GM18951 (cell line): Measurements from ENCODE around the gene GRK5.

Experiments
- POLR2A ChIP-seq: IDR thresholded peaks from 4 replicates; pipeline ENCODE4 v1.6.1; 2011; ENCODE audit warnings: mild to moderate bottlenecking; ENCODE audit not compliant: insufficient read length, insufficient read depth; ENCODE audit errors: extremely low read depth
- in situ Hi-C: fragments of 300-500 bp; cut with MboI; formaldehyde crosslinking; loops from one replicate; pipeline ENCODE4 v1.12.0; 2022; ENCODE audit warnings: low sequenced_read_pairs, mixed read lengths, inconsistent platforms; ENCODE audit not compliant: unreplicated experiment

GRK5 gene

DNA sequence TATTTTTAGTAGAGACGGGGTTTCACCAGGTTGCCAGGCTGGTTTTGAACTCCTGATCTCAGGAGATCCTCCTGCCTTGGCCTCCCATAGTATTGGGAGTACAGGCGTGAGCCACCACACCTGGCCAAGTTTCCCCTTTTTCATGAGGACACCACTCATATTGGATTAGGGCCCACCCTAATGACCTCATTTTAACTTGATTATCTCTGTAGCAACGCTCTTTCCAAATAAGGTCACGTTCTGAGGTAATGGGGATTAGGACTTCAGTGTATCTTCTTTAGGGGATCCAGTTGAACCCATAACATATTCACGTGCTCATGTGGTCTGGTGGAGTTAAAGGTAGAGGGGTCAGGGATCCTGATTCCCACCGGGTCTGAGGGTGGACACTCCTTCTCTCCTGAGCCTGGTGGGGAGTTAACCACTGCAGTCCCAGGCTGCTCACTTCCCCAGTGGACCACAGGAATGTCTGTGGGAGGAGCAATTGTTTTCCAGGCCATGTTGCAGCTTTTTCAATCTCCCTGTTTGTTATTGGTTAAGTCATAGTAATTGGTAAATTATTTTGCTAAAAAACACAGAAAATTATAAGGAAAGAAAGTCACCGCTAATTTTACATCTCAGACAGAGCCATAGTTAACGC is 130.5 kb downstream of the GRK5 start:
- TF ChIP-seq POLR2A: no peak
- in situ Hi-C loops: no loop called here

DNA sequence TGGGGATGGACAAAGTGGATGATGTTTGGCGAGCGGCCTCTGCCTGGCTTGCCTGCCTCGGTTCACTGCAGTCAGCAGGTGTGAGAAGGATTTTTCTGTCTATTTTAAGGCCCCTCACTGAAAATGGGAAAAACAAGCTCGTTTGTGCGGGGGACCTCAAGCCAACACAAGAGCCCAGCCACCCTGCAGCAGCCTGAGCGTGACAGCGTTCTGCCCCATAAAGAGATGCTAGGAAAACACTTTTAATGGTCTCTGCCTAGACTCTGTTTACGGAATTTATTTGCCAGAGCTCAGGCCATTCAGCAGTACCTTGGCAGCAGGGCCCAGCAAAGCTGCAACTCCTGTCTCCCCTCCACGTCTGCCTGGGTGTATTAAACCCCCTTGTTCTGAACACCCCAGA is 131.7 kb downstream of the GRK5 start:
- in situ Hi-C loops: no loop called here
- no peak for TF ChIP-seq POLR2A

DNA sequence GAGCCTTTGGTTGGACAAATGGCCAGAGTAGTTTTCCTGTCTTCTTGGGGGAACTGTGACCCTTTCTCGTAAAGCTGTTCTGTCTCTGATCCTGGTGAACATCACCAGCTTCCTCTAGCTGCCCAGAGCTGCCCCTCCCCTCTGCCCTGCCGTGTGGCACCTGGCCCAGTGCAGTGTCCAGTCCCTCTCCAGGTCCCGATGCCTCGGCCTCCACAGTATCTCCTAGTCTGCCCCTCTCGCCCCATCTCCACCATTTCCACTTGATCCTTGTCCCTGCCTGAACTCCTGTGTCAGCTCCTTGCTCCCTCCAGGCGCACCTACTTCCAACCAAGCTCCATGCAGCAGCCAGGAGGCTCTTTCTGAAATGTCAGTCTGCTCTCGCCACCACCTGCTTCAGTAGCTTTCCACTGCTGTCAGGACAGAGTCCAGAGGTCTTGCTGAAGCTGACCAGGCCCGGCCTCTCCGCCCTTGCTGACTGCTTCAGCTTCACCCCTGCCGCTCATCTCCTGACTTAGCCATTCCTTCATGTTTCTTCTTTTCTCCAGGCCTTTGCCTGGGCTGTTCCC is 133.6 kb downstream of the GRK5 start:
- no peak for TF ChIP-seq POLR2A

DNA sequence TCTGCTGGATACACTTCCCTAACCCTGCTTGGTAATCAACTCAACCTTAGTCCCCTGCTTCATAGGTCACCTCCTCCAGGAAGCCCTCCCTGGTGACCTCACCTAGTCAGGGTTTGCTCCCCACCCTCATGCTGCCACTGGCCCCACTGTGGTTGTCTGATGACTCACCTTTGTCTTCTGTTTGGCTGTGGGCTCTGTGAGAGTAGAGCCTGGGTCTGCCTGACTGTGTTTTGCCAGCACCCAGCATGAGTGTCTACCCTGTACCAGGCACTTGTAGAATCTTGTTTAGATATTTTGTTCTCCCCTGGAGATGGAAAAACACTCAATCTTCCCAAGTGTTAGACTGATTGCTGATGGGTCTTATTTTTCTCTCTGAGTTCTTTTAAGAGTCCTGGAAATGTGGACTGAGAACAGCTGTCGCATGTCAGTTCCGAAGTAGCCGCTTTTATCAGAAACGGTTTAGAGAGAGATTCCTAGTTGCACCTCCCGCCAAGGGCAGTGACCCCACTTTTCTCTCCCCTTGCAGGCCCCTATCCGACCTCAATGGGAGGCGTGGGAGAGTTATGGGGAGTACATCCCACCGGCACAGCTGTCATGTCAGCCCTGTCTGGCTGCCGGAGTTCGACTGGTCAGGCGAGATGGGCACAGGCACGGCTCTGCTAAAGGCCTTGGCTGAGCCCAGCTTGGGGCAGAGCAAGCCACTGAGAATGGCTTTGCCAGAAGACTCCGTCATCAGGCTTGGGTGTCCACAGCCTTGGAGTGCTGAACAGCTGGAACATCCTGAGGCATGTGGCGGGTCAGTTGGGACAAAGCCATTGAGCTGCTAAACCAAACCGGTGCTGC is 134.3 kb downstream of the GRK5 start:
- in situ Hi-C loops: no loop called here
- no peak for TF ChIP-seq POLR2A

More for the DNA sequence above, 133.6 kb downstream of the GRK5 start:
- in situ Hi-C loops: no loop called here

DNA sequence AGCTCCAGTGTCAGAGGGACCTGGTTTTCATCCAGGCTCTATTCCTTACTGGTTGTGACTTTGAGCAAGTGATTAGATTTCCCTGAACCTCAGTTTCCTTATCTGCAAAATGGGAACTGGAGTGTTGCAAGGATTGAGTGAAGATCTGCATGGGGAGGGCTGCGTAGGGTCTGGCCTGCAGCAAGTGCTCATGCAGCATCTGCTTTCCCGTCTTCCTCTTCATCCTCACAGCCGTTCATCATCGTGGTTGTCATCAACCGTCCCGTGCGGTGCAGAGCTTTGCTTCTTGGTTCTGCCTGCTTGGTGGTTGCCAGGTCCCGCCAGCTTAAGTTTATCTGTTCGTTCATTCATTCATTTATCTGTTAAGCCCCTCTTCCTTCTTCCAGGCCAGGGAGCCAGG is 135.0 kb downstream of the GRK5 start:
- in situ Hi-C loops: no loop called here
- no peak for TF ChIP-seq POLR2A

DNA sequence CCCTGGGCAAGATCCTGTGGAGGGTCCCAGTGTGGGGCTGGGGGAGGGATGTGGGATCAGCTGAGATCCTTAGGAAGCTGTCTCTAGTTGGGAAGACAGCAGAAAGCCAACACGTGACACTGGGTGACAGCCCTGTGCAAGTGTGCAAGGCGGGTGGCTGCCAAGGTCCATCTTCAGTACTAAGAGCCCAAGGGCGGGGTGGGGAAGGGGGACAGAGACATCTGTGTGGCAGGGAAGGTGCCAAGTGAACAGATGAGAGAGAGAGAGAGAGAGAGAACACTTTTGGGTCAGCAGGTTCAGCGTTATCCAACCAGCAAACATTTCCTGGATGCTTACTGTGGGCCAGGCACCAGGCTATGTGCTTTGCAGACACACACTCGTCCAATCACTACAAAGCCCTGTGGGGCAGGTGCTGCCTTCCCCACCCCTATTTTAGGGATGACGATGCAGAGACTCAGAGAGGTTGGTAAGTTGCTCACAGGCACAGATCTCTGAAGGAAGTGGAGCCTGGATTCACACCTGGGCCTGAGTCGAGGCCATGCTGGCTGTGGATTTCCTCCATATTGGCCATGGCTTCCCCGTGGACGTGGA is 135.7 kb downstream of the GRK5 start:
- TF ChIP-seq POLR2A: no peak
- in situ Hi-C loops: no loop called here

DNA sequence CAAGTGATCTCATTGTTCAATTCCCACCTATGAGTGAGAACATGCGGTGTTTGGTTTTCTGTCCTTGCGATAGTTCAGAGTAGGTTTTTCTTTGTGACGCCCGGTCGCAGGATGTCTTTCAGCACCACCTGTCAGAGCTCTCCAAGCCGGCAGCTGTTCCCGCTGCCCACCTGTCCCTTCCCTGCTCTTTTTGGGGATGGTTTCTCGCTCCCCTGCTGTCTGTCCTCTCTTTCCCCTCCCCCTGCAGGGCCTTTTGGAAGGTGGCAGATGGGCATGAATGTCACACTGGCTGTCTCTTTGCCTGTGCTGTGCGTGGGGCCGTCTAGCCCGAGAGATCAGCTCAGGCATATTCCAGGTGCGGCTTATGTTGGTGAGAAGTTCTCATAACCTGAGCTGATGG is 137.0 kb downstream of the GRK5 start:
- in situ Hi-C loops: no loop called here
- TF ChIP-seq POLR2A: no peak

DNA sequence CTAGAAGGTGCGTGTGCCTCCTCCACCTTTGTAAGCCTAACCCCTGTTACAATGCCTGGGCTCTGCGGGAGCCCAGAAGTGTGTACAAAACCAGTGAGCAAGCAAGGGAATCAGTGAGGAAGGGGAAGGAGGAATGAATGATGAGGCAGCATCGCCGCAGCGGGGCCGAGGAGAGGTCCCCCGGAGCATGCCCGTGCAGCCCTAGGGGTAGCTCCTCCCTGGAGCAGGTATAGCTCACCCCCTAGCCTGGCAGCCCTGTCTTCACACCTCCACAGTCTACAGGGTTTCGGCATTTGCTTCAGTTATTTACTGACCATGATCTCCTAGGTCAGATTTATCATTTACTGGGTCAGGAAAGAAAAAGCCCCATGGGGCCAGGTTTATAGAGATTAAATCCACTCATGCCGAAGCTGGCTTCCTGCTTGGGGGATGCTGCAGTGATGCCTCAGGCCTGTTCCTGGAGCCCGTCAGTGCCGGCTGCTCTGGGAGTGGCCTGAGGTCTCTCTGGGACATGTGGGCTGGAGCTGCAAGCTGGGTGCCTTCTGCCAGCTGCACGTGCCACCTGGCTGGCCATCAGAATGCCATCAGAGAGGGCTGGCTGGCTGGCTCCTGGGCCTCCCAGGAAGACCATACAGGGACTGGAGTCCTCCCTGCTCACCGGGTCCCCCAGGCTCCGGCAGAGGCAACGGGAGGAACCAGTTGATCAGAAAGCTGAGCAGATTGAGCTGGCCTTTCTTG is 138.9 kb downstream of the GRK5 start:
- in situ Hi-C loops: no loop called here
- TF ChIP-seq POLR2A: no peak

DNA sequence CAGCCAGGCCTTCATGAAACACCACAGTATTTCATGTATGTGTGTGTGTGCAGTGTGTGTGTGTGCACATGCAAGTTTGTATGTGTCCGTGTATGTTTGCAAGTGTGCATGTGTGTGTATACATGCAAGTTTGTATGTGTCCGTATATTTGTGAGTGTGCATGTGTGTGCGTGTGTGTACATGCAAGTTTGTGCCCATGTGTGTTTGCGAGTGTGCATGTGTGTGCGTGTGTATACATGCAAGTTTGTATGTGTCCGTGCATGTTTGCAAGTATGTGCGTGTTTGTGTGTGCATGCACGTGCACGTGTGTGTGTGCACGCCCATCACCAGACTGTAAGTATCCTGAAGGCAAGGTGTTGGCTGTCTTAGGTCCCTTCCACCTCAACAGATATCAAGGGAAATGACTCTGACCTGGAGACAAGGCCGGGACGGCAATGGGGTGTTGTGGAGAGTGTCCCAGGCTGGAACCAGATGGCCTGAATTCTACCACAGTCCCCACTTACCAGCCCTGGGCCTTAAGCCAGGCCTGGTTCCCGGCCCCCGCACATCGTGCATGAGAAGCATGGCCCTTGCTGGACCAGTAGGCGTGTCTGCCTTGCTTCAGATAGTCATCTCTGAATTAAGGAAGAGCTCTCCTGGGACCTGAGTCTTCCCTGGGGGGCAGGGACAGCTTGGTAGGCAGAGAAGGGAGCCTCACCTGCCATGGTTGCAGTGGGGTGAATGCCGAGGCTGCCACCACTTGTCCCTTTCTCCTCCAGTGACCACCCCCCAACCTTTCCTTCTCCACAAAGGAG is 140.0 kb downstream of the GRK5 start:
- TF ChIP-seq POLR2A: no peak
- in situ Hi-C loops: no loop called here

DNA sequence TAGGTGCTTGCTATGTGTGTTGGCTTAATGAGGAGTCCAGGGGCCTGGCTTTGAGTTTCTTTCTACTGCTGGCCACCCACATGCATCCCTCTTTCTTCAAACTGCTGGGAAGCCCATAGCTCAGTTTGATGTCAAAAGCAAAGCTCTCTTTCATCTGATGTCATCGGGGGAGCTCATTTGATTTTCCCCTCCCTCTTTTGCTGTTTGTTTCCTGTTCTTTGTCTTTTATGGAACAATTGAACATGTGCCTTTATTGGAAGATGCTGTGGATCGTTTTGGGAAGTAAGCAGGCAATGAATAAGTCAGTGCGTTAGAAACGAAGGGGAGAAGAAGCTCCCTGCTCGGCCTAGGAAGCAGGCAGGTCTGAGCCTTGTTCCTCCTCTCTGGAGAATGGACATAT is 140.7 kb downstream of the GRK5 start:
- in situ Hi-C loops: no loop called here
- TF ChIP-seq POLR2A: no peak

DNA sequence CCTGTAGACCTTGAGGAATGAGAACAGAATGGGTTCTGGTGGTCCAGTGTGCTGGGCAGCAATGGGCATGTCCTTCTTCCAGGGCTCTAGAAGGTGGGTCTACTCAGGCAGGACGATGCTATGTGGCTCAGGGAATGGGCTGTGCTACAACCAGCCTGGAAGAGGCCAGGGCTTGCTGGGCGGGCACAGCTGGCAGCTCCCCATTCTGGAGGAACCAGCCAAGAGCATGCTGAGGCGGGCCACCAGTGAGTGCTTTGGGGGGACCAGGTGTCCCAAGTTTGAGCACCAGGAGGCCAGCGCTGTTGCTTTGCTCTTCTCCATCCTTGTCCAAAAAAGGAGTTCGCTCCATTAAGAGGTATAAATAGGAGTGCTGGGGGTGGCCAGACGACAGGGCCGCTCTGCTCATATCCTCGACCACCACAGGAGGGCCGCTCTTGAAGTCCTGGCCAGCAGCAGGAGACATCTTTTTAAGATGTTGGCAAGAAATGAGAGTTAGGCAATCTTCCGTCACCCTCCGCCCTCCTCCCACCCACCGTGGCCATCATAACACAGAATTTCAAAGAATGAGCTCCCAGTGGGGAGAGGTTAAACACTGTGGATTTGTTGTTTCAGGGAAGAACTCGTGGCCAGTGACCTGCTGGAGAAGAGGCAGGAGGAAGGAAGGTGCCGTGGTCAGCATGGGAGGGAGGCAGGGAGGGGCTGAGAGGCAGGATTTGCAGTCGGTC is 141.3 kb downstream of the GRK5 start:
- TF ChIP-seq POLR2A: no peak
- in situ Hi-C loops: no loop called here

DNA sequence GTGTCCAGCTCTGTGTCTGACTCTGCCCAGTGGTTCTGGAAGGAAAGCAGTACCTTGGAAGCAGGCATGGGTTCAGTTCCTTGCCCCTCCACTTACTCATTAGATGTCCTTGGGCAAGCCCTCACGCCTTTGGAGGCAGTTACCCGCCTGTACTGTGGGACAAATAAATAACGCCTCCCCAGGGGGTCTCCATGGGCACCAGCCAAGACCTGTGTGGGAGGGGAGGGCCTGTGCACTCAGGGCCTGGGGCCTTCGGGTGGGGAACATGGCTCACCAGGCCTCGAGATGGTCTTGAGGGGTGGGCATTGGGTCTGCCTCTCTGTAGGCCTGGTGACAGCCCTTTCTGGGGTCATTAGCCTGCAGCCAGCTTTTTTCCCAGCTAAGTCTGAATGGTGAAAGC is 142.0 kb downstream of the GRK5 start:
- in situ Hi-C loops: no loop called here
- no peak for TF ChIP-seq POLR2A

DNA sequence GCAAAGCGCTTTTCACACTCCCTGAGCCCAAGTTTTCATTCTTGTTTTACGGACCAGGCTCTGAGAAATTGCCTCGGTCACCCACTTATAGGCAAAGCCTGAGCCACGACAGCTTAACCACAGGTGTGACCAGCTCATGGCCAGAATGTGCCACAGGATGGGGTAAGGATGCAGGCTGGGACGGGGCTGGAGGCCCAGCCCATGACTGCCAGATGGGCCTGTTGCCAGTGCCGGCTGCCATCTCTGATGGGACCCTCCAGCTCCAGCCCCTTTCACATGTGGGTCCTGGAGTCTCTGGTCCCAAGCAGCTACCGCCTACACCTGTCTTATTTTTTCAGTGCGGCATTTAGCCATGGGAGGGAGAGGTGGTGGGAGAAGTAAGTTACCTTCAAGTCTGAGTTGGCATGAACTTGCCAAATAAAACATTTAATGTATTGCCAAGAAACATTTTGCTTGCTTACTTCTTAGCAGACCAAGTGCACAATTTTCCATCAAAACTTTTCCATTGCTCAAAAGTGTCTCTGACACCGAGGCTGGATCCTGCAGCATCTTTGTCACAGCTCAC is 142.6 kb downstream of the GRK5 start:
- no peak for TF ChIP-seq POLR2A
- in situ Hi-C loops: no loop called here
